AG09309 (cell line): ENCODE results near the gene MRPS18C.
A peak's percentile ranks its signal among the peaks of the same experiment; 100 is the strongest.

Source experiments
- DNase-seq: peaks from one replicate; pipeline ENCODE4 v3.0.0-alpha.2; 2010; ENCODE audit warnings: low read depth
- H3K4me3 ChIP-seq: 2 replicates; pipeline ENCODE4 v1.5.1; 2011; ENCODE audit warnings: mild to moderate bottlenecking, low read depth, low read length, moderate library complexity; ENCODE audit not compliant: control insufficient read depth
- TF ChIP-seq, protein P1 (sequence below): IDR thresholded peaks from 2 replicates; pipeline ENCODE4 v1.5.1; 2011; ENCODE audit warnings: mild to moderate bottlenecking, low read depth, low read length, inconsistent platforms; ENCODE audit not compliant: insufficient read depth, control insufficient read depth; ENCODE audit errors: missing control alignments

MRPS18C gene

DNA sequence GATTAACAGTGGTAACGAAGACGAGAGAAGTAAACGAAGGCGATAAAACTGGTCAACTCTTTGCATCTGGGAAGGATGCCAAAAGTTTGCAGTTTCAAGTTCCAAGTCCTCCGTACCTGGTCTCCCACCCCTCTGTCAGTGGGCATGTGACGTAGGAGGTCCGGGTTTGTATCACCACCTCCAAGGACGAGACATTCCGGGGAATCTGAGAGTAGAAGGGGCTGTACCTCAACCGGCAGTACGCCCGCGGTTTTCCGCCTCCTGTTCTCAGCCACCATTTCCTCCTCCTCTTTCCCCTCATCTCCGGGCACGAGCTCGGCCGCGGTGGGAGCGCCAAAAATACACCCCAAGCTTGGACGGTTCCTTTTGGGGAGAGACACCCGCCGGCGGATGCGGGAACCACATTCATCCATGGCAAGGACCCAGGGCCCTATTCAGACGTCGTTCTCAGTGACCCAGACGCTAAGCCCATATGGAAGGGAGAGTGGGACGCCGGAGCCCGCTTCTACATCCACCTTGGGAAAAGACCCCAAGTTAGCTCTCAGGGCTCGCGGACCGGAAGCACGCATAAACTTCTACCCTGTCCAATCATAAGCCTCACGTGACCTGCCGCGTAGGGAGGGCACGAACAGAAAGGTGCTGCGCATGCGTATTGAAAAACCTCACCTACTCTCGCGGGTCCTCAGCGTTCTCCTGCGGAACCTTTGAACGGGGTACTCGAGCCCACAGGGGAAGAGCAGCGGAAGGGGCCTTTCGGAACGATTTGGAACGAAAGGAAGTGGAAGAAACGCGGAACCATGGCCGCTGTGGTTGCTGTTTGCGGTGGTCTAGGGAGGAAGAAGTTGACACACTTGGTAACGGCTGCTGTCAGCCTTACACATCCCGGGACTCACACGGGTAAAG is at the start of gene MRPS18C, which contains the start of gene HELQ:
Gene MRPS18C, plus strand, starts transcription at position 778 of the 903 bp plus-strand sequence. Its CDS starts 20 bp downstream, at position 798.
Gene HELQ, minus strand, starts transcription at position 543 of the 903 bp plus-strand sequence. Its CDS starts 130 bp downstream, at position 413.
- TF ChIP-seq, protein P1, sequence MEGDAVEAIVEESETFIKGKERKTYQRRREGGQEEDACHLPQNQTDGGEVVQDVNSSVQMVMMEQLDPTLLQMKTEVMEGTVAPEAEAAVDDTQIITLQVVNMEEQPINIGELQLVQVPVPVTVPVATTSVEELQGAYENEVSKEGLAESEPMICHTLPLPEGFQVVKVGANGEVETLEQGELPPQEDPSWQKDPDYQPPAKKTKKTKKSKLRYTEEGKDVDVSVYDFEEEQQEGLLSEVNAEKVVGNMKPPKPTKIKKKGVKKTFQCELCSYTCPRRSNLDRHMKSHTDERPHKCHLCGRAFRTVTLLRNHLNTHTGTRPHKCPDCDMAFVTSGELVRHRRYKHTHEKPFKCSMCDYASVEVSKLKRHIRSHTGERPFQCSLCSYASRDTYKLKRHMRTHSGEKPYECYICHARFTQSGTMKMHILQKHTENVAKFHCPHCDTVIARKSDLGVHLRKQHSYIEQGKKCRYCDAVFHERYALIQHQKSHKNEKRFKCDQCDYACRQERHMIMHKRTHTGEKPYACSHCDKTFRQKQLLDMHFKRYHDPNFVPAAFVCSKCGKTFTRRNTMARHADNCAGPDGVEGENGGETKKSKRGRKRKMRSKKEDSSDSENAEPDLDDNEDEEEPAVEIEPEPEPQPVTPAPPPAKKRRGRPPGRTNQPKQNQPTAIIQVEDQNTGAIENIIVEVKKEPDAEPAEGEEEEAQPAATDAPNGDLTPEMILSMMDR, result peak; percentile 47
- peak; percentile 95 for DNase-seq

DNA sequence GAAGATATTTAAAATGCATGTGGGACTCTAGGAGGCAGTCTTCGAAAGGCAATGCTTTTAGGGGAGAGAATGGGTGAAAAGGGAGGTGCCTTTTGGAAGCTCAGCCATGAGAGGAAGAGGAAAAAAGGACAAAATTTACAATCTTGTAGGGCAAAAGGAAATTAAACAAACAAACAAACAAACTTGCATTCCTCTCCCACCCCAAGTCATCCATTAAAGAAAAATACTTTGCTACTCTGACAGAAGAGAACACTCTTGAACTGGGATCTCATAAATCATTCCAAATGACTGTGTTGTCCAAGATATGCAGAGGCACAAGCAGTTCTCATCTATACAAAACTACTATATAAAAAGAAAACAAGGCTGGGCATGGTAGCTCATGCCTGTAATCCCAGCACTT is 47.0 kb upstream of the MRPS18C start:
- no peak for DNase-seq
- H3K4me3 ChIP-seq, result no peak overlapping the region
- TF ChIP-seq, protein P1, result no peak

More for the DNA sequence above, at the start of gene MRPS18C, which contains the start of gene HELQ:
- peak within 1 kb of the TSS; percentile 97 for H3K4me3 ChIP-seq

DNA sequence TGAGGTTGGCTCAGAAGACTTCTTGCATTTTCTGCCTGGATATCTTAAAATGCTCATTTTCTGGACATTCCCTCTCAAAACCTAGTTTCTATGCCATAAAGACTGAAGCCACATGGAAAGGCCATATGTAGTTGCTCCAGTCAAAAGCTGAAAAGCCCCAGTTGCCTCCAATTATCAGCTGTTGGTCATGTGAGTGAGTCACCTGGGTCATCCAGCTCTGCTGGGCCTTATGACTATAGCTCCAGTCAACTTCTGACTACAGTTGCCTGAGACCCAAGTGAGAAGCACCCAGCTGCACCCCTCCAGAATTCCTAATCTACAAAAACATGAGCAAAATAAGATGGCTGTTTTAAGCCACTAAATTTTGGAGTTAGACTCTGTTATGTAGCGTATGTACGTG is 42.2 kb upstream of the MRPS18C start:
- H3K4me3 ChIP-seq, result no peak overlapping the region
- TF ChIP-seq, protein P1, result no peak
- DNase-seq, result no peak

DNA sequence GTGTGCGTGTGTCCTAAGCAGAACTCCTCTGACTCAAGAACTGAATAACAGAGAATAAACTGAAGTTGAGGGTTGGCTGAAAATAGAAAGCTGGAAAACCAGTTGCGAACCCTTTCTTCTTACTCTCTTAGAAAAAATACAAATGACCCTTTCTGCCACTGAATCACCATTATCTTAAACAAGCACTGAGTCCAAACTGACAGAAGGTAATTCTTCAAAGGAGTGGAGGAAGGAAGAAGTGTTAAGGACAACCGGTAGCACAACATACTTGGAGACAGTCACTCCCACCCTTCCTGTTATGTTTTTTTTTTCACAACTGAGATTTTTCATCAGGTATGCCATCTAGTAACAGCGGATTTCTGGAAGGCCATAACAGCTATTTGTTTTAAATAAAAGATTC is 38.3 kb upstream of the MRPS18C start:
- no peak for DNase-seq
- TF ChIP-seq, protein P1, result no peak
- no peak overlapping the region for H3K4me3 ChIP-seq

DNA sequence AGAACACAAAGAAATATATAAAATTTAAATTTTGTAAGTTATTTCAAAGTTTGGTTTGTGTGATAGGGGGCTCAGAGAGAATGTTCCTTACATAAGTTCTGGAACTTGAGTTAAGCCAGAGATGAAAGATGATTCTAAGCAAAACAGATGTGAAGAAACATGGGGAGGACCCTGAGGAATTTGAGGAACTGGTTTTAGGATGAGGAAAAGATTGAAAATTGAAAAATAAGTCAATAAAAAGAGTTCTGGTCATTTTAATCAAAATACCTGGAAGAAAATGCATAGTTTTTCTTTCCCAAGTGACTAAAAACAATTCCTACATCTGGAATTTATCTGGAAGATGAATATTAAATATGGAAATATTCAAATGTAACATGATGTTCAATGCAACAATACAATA is 37.6 kb upstream of the MRPS18C start:
- DNase-seq, result no peak
- TF ChIP-seq, protein P1, result no peak
- no peak overlapping the region for H3K4me3 ChIP-seq

DNA sequence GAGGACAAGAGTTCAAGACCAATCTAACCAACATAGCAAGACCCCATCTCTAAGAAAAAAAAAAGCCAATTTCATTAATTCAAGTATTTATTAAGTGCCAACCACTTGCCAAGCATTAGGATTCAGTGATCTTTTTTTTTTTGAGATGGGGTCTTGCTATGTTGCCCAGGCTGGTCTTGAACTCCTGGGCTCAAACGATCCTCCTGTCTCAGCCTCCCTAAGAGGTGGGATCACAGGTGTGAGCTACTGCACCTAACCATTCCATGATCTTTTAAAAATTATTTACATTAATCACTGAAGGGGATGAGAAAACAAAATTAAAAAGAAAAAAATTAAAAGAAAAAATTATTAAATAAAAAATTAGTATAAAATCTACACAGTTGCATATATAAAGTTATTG is 24.7 kb upstream of the MRPS18C start:
- TF ChIP-seq, protein P1, result no peak
- H3K4me3 ChIP-seq, result no peak overlapping the region
- DNase-seq, result no peak

DNA sequence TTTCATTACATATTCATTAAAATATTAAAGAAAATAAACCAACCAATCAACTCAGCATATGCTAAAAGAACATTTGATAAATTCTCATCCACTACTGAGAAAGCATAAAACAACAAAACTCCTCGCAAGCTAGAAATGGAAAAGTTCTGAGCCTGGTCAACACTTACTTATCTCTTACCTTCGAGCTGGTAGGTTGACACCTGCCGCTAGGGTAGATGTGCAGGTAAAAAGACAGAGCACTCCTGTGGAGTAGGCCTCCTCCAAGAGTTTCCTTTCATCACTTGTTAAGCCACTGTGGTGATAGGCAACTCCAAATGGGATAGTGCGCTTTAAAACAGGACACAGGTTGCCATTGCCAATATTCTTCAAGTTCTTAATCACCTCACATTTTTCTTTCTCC is 19.2 kb upstream of the MRPS18C start:
- TF ChIP-seq, protein P1, result no peak
- DNase-seq, result no peak
- no peak overlapping the region for H3K4me3 ChIP-seq
